HCT116 (cell line): ENCODE data around the gene CYB5A. TPM values are rescaled to one million over a fixed set of nuclear protein-coding genes. Genes with fewer than 3 reads are reported as not detected.

Experiments used
- ATAC-seq: fragments of 200-7000 bp; cut with Tn5 transposase; 2 replicates; pipeline ENCODE4 v1.9.1; 2020; ENCODE audit warnings: mild to moderate bottlenecking, moderate library complexity
- BruUV-seq: library from RNA; stranded (reverse); fragments of 400-500 nt; replicated peaks from 2 replicates; lab custom pipeline; 2021; lab: Mats Ljungman, UMichigan
- CTCF ChIA-PET: fragments of 300-600 bp; sonication (Branson Sonifier 250); formaldehyde crosslinking; loops from one replicate; lab custom pipeline; 2021; ENCODE audit warnings: antibody characterized with exemption; lab: Charles Lee
- POLR2A ChIA-PET: fragments of 300-600, 350-600 bp; sonication (Branson Sonifier 250); formaldehyde crosslinking; loops from one replicate; lab custom pipeline; 2021; ENCODE audit warnings: antibody characterized with exemption; lab: Charles Lee
- RAD21 ChIA-PET, 2 experiments: fragments of 300-600 bp; sonication (Branson Sonifier 250); formaldehyde crosslinking; loops; one replicate each; lab custom pipeline; 2023; ENCODE audit warnings: low total read pairs in 2 of 2; ENCODE audit not compliant: uncharacterized antibody in 2 of 2, unreplicated experiment in 2 of 2, low non-redundant PET in 1 of 2; lab: Charles Lee
- DNase-seq: peaks from one replicate; pipeline ENCODE4 v3.0.0-alpha.2; 2010; ENCODE audit warnings: low read depth, low spot score
- H2AFZ ChIP-seq: fragments of 200-600 bp; shearing (Covaris generic), sonication (generic); 2 replicates; pipeline ENCODE4 v1.6.1; 2017; ENCODE audit warnings: low read depth, mixed run types, mixed read lengths, antibody characterized with exemption, low read length; ENCODE audit not compliant: poor library complexity, severe bottlenecking
- H3K27ac ChIP-seq: 2 replicates; pipeline ENCODE4 v1.5.1; 2012; ENCODE audit warnings: low read depth, low read length
- H3K27me3 ChIP-seq: fragments of 200-600 bp; sonication (generic); 2 replicates; pipeline ENCODE4 v1.6.1; 2016; ENCODE audit warnings: mixed run types, low read length, mixed read lengths; ENCODE audit not compliant: insufficient read depth
- H3K36me3 ChIP-seq, 2 experiments: fragments of 200-500 bp in 1 of 2; fragments of 200-600 bp in 1 of 2; sonication (Bioruptor generic) in 1 of 2; sonication (generic) in 1 of 2; 2 replicates each; pipeline versions ENCODE4 v1.5.1 to v1.6.1; 2014 to 2016; ENCODE audit warnings: low read length in 2 of 2, inconsistent platforms in 1 of 2, mixed read lengths in 1 of 2, mixed run types in 1 of 2; ENCODE audit not compliant: insufficient read depth in 2 of 2, control insufficient read depth in 1 of 2
- H3K4me1 ChIP-seq, 2 experiments: fragments of 200-600 bp in 1 of 2; sonication (generic) in 1 of 2; 2 replicates each; pipeline versions ENCODE4 v1.5.1 to v1.6.1; 2012 to 2017; ENCODE audit warnings: low read length in 2 of 2, inconsistent platforms in 1 of 2, mild to moderate bottlenecking in 1 of 2, mixed read lengths in 1 of 2, mixed run types in 1 of 2, moderate library complexity in 1 of 2; ENCODE audit not compliant: insufficient read depth in 2 of 2, control insufficient read depth in 1 of 2
- H3K4me2 ChIP-seq: fragments of 200-600 bp; sonication (generic); 2 replicates; pipeline ENCODE4 v1.6.1; 2017; ENCODE audit warnings: mixed run types, low read length, mixed read lengths
- H3K4me3 ChIP-seq, 2 experiments: fragments of 200-600 bp in 1 of 2; sonication (generic) in 1 of 2; replicated peaks in 1 of 2; 2 replicates each; pipeline ENCODE4 v1.5.1; 2011 to 2016; ENCODE audit warnings: low read length in 2 of 2, control low read depth in 1 of 2, low read depth in 1 of 2, mild to moderate bottlenecking in 1 of 2, mixed read lengths in 1 of 2, mixed run types in 1 of 2
- H3K79me2 ChIP-seq: fragments of 200-600 bp; sonication (generic); 2 replicates; pipeline ENCODE4 v1.6.1; 2017; ENCODE audit warnings: mild to moderate bottlenecking, mixed run types, low read length, moderate library complexity, mixed read lengths; ENCODE audit not compliant: insufficient read depth
- H3K9ac ChIP-seq: fragments of 200-600 bp; sonication (generic); 2 replicates; pipeline ENCODE4 v1.6.1; 2016; ENCODE audit warnings: low read length, mixed read lengths
- H3K9me2 ChIP-seq: fragments of 200-600 bp; sonication (generic), shearing (Covaris generic); 2 replicates; pipeline ENCODE4 v1.6.1; 2017; ENCODE audit warnings: mixed run types, mild to moderate bottlenecking, moderate library complexity; ENCODE audit not compliant: insufficient read depth
- H3K9me3 ChIP-seq, 2 experiments: fragments of 200-500 bp in 1 of 2; fragments of 200-600 bp in 1 of 2; sonication (Bioruptor generic) in 1 of 2; sonication (generic) in 1 of 2; 2 replicates each; pipeline ENCODE4 v1.6.1; 2014 to 2017; ENCODE audit warnings: low read length in 2 of 2, mixed read lengths in 2 of 2, inconsistent platforms in 1 of 2, low read depth in 1 of 2, mild to moderate bottlenecking in 1 of 2, mixed run types in 1 of 2, moderate library complexity in 1 of 2; ENCODE audit not compliant: control insufficient read depth in 1 of 2, insufficient read depth in 1 of 2
- H4K20me1 ChIP-seq: fragments of 200-600 bp; sonication (generic), shearing (Covaris generic); 2 replicates; pipeline ENCODE4 v1.6.1; 2017; ENCODE audit warnings: mixed run types, mild to moderate bottlenecking, moderate library complexity; ENCODE audit not compliant: insufficient read depth
- CBX3 ChIP-seq: IDR thresholded peaks from 2 replicates; pipeline ENCODE4 v1.6.1; 2012; ENCODE audit warnings: low read depth
- EGR1 ChIP-seq: IDR thresholded peaks from 2 replicates; pipeline ENCODE4 v1.6.1; 2012; ENCODE audit warnings: low read depth
- ELF1 ChIP-seq: IDR thresholded peaks from 2 replicates; pipeline ENCODE4 v1.6.1; 2012; ENCODE audit warnings: low read depth, borderline replicate concordance
- EZH2 ChIP-seq: fragments of 200-600 bp; sonication (generic); IDR thresholded peaks from 2 replicates; pipeline ENCODE4 v1.6.1; 2017; ENCODE audit warnings: antibody characterized with exemption, mixed run types
- EZH2phosphoT487 ChIP-seq: fragments of 200-600 bp; IDR thresholded peaks from 2 replicates; pipeline ENCODE4 v1.6.1; 2018; ENCODE audit warnings: antibody characterized with exemption, borderline replicate concordance
- JUND ChIP-seq: IDR thresholded peaks from 2 replicates; pipeline ENCODE4 v1.6.1; 2012
- POLR2AphosphoS5 ChIP-seq: IDR thresholded peaks from 2 replicates; pipeline ENCODE4 v1.6.1; 2011; ENCODE audit warnings: mild to moderate bottlenecking, low read depth, low read length, moderate library complexity
- RAD21 ChIP-seq: IDR thresholded peaks from 2 replicates; pipeline ENCODE4 v1.6.1; 2012; ENCODE audit warnings: low read depth, mild to moderate bottlenecking
- SIN3A ChIP-seq: IDR thresholded peaks from 2 replicates; pipeline ENCODE4 v1.6.1; 2012; ENCODE audit warnings: low read depth
- SP1 ChIP-seq: IDR thresholded peaks from 2 replicates; pipeline ENCODE4 v1.6.1; 2012; ENCODE audit warnings: low read depth
- SRF ChIP-seq: IDR thresholded peaks from 2 replicates; pipeline ENCODE4 v1.6.1; 2012; ENCODE audit warnings: low read depth
- TCF7L2 ChIP-seq: IDR thresholded peaks from 2 replicates; pipeline ENCODE4 v1.7.0; 2011; ENCODE audit warnings: borderline replicate concordance, inconsistent platforms; ENCODE audit not compliant: insufficient read depth, insufficient read length; ENCODE audit errors: extremely low read depth
- YY1 ChIP-seq: IDR thresholded peaks from 2 replicates; pipeline ENCODE4 v1.6.1; 2011; ENCODE audit warnings: low read length, low read depth, moderate library complexity, mild to moderate bottlenecking; ENCODE audit not compliant: insufficient replicate concordance; ENCODE audit errors: extremely low read depth
- ZFX ChIP-seq: fragments of 450-650 bp; IDR thresholded peaks from 2 replicates; pipeline ENCODE4 v1.6.1; 2017
- ZNF274 ChIP-seq: fragments of 200-500 bp; sonication (Bioruptor generic); IDR thresholded peaks from 2 replicates; pipeline ENCODE4 v1.6.1; 2014; ENCODE audit warnings: mild to moderate bottlenecking, low read depth, low read length, inconsistent platforms
- intact Hi-C: fragments of 100-400 bp; cut with micrococcal nuclease; formaldehyde crosslinking; loops from 2 replicates; pipeline ENCODE4 v1.10.0; 2022
- total RNA-seq: library from RNA; stranded (reverse); gene quantifications from one replicate; pipeline ENCODE4 v1.2.1, GENCODE V29; 2021; ENCODE audit not compliant: unreplicated experiment
- TF ChIP-seq, protein P1 (sequence below): IDR thresholded peaks from 2 replicates; pipeline ENCODE4 v1.6.1; 2012
- TF ChIP-seq, protein P2 (sequence below): IDR thresholded peaks from 2 replicates; pipeline ENCODE4 v1.6.1; 2012; ENCODE audit warnings: low read depth
- TF ChIP-seq, protein P3 (sequence below): IDR thresholded peaks from 2 replicates; pipeline ENCODE4 v1.6.1; 2012

The CYB5A gene
- total RNA-seq, 1 experiment from 2014 or later: 37.7 TPM

DNA sequence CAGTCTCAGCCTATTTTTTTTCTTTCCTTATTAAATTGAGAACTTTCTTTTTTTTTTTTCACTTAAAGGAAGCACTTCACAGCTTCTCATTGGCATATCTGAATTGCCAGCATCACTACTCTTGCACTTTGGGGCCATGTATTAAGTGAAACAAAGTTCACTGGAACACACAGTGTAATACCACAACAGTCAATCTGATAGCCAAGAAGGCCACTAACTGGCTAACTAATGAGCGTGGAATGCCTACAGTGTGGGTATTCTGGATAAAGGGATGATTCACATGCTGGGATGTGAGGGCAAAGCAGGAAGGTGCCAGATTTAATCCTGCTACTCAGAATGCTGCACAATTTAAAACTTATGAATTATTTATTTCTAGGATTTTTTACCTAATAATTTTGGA is 12.2 kb upstream of the CYB5A start:
- intact Hi-C loops: no loop called here
- Histone ChIP-seq H3K9me2 (no peaks in the 10 kb centered on the region), H3K79me2 (no peaks in the 10 kb centered on the region), H3K4me3 (no peak overlapping the region), H3K4me1 (no peaks in the 10 kb centered on the region), H4K20me1 (no peaks in the 10 kb centered on the region), H3K9me3 (no peaks in the 10 kb centered on the region)
- POLR2A ChIA-PET: no interaction called here
- no peak for ATAC-seq
- BruUV-seq: no TSS peak
- no peak for TF ChIP-seq SRF
- TF ChIP-seq EGR1: no peak
- TF ChIP-seq, protein P1, sequence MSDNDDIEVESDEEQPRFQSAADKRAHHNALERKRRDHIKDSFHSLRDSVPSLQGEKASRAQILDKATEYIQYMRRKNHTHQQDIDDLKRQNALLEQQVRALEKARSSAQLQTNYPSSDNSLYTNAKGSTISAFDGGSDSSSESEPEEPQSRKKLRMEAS: no peak
- no peak for TF ChIP-seq YY1
- TF ChIP-seq EZH2phosphoT487: no peak
- TF ChIP-seq ZFX: no peak
- TF ChIP-seq RAD21: no peak
- TF ChIP-seq ELF1: no peak
- no peak for TF ChIP-seq EZH2
- no peak for TF ChIP-seq TCF7L2
- TF ChIP-seq SP1: no peak
- TF ChIP-seq, protein P2, sequence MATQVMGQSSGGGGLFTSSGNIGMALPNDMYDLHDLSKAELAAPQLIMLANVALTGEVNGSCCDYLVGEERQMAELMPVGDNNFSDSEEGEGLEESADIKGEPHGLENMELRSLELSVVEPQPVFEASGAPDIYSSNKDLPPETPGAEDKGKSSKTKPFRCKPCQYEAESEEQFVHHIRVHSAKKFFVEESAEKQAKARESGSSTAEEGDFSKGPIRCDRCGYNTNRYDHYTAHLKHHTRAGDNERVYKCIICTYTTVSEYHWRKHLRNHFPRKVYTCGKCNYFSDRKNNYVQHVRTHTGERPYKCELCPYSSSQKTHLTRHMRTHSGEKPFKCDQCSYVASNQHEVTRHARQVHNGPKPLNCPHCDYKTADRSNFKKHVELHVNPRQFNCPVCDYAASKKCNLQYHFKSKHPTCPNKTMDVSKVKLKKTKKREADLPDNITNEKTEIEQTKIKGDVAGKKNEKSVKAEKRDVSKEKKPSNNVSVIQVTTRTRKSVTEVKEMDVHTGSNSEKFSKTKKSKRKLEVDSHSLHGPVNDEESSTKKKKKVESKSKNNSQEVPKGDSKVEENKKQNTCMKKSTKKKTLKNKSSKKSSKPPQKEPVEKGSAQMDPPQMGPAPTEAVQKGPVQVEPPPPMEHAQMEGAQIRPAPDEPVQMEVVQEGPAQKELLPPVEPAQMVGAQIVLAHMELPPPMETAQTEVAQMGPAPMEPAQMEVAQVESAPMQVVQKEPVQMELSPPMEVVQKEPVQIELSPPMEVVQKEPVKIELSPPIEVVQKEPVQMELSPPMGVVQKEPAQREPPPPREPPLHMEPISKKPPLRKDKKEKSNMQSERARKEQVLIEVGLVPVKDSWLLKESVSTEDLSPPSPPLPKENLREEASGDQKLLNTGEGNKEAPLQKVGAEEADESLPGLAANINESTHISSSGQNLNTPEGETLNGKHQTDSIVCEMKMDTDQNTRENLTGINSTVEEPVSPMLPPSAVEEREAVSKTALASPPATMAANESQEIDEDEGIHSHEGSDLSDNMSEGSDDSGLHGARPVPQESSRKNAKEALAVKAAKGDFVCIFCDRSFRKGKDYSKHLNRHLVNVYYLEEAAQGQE: no peak
- TF ChIP-seq ZNF274: no peak
- no peak for TF ChIP-seq CBX3
- TF ChIP-seq, protein P3, sequence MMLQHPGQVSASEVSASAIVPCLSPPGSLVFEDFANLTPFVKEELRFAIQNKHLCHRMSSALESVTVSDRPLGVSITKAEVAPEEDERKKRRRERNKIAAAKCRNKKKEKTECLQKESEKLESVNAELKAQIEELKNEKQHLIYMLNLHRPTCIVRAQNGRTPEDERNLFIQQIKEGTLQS: no peak
- no peak for TF ChIP-seq SIN3A
- TF ChIP-seq POLR2AphosphoS5: no peak
- no peak for TF ChIP-seq JUND
- TF ChIP-seq, all 23 proteins: peak for 0
- H3K9ac ChIP-seq: no peak overlapping the region
- H3K27me3 ChIP-seq: 0 out of 2 replicates have a peak, but pooled peaks cover 5% of the 10 kb centered on the region
- CTCF ChIA-PET: no interaction called here
- no peak overlapping the region for H3K4me2 ChIP-seq
- H3K36me3 ChIP-seq: no peaks in the 10 kb centered on the region
- no peak overlapping the region for H2AFZ ChIP-seq
- RAD21 ChIA-PET: no interaction called here
- DNase-seq: no peak
- no peak overlapping the region for H3K27ac ChIP-seq
